Peyer's patch (tissue), 4 donors: ENCODE data around the gene VAMP5.

Experiments used
- CTCF ChIP-seq, 6 experiments: fragments of 450-650 bp in 4 of 6; fragments of 200-600 bp in 2 of 6; sonication (generic) in 1 of 6; IDR thresholded peaks; one replicate each; pipeline ENCODE4 v1.5.1; 2017 to 2019; ENCODE audit warnings: antibody characterized with exemption in 6 of 6, mild to moderate bottlenecking in 3 of 6, moderate library complexity in 1 of 6
- POLR2A ChIP-seq, 2 donors: fragments of 450-650 bp; IDR thresholded peaks; one replicate each; pipeline ENCODE4 v1.5.1; 2017; ENCODE audit warnings: antibody characterized with exemption in 2 of 2, mild to moderate bottlenecking in 2 of 2, moderate library complexity in 2 of 2

- TF ChIP-seq POLR2A (IDR thresholded peaks at IDR 0.05) (no peak), CTCF (IDR thresholded peaks at IDR 0.05) (no peak)
Measured at GRCh38 chr2:85582492-85582891, 1.7 kb upstream of the VAMP5 start.
